Trophoblast cell (in vitro differentiated cells and primary cell): ENCODE results near the gene UBA7.

ENCODE experiments used
- DNase-seq, 2 donors: peaks; one replicate each; pipeline ENCODE4 v3.0.0-alpha.2; 2016
- H2AFZ ChIP-seq: 2 replicates; pipeline ENCODE4 v1.6.1; 2013; ENCODE audit warnings: low read length, moderate library complexity, mild to moderate bottlenecking; ENCODE audit not compliant: insufficient read depth, poor library complexity
- H2AK5ac ChIP-seq: 2 replicates; pipeline ENCODE4 v1.6.1; 2013; ENCODE audit warnings: mild to moderate bottlenecking, low read length
- H2BK120ac ChIP-seq: 2 replicates; pipeline ENCODE4 v1.6.1; 2013; ENCODE audit warnings: low read length, mild to moderate bottlenecking, moderate library complexity; ENCODE audit not compliant: insufficient read depth, poor library complexity
- H2BK12ac ChIP-seq: 2 replicates; pipeline ENCODE4 v1.6.1; 2013; ENCODE audit warnings: mild to moderate bottlenecking, low read length, moderate library complexity
- H2BK5ac ChIP-seq: 2 replicates; pipeline ENCODE4 v1.6.1; 2013; ENCODE audit warnings: low read length, low read depth, moderate library complexity, mild to moderate bottlenecking; ENCODE audit not compliant: poor library complexity
- H3K14ac ChIP-seq: 2 replicates; pipeline ENCODE4 v1.6.1; 2013; ENCODE audit warnings: mild to moderate bottlenecking, low read length
- H3K18ac ChIP-seq: 2 replicates; pipeline ENCODE4 v1.6.1; 2013; ENCODE audit warnings: mild to moderate bottlenecking, low read length
- H3K23ac ChIP-seq: 2 replicates; pipeline ENCODE4 v1.6.1; 2013; ENCODE audit warnings: low read length
- H3K27ac ChIP-seq: 2 replicates; pipeline ENCODE4 v1.5.1; 2013; ENCODE audit warnings: low read depth, mild to moderate bottlenecking, inconsistent platforms, low read length, moderate library complexity
- H3K27me3 ChIP-seq: 2 replicates; pipeline ENCODE4 v1.6.1; 2013; ENCODE audit warnings: inconsistent platforms, mild to moderate bottlenecking, low read length, moderate library complexity; ENCODE audit not compliant: insufficient read depth
- H3K36me3 ChIP-seq, 2 experiments: 1 replicate in 1 of 2; 2 replicates in 1 of 2; pipeline ENCODE4 v1.6.1; 2013; ENCODE audit warnings: low read length in 2 of 2, mild to moderate bottlenecking in 2 of 2, moderate library complexity in 1 of 2; ENCODE audit not compliant: insufficient read depth in 2 of 2, control insufficient read depth in 1 of 2
- H3K4ac ChIP-seq: 2 replicates; pipeline ENCODE4 v1.6.1; 2013; ENCODE audit warnings: low read depth, mild to moderate bottlenecking, low read length, moderate library complexity
- H3K4me1 ChIP-seq, 2 experiments: 1 replicate in 1 of 2; 2 replicates in 1 of 2; pipeline ENCODE4 v1.6.1; 2013; ENCODE audit warnings: low read length in 2 of 2, mild to moderate bottlenecking in 2 of 2, moderate library complexity in 1 of 2; ENCODE audit not compliant: insufficient read depth in 2 of 2, control insufficient read depth in 1 of 2
- H3K4me2 ChIP-seq: 2 replicates; pipeline ENCODE4 v1.6.1; 2013; ENCODE audit warnings: inconsistent platforms, mild to moderate bottlenecking, low read length, moderate library complexity
- H3K4me3 ChIP-seq: 2 replicates; pipeline ENCODE4 v1.5.1; 2013; ENCODE audit warnings: mild to moderate bottlenecking, low read depth, low read length, inconsistent platforms
- H3K79me1 ChIP-seq: one replicate; pipeline ENCODE4 v1.6.1; 2013; ENCODE audit warnings: low read length
- H3K79me2 ChIP-seq: 2 replicates; pipeline ENCODE4 v1.6.1; 2013; ENCODE audit warnings: low read length, mild to moderate bottlenecking; ENCODE audit not compliant: control insufficient read depth, insufficient read depth, poor library complexity
- H3K9ac ChIP-seq: 2 replicates; pipeline ENCODE4 v1.6.1; 2013; ENCODE audit warnings: mild to moderate bottlenecking, low read length
- H3K9me3 ChIP-seq: 2 replicates; pipeline ENCODE4 v1.6.1; 2013; ENCODE audit warnings: low read depth, mild to moderate bottlenecking, control low read depth, inconsistent platforms, low read length; ENCODE audit not compliant: insufficient read depth
- H4K12ac ChIP-seq: 2 replicates; pipeline ENCODE4 v1.6.1; 2013; ENCODE audit warnings: low read depth, mild to moderate bottlenecking, low read length, moderate library complexity
- H4K8ac ChIP-seq: 2 replicates; pipeline ENCODE4 v1.6.1; 2013; ENCODE audit warnings: low read depth, mild to moderate bottlenecking, low read length, moderate library complexity
- H4K91ac ChIP-seq: one replicate; pipeline ENCODE4 v1.6.1; 2013; ENCODE audit warnings: low read depth, mild to moderate bottlenecking, low read length, moderate library complexity
- WGBS: extraction: QIAGEN DNeasy Blood & Tissue Kit; methylation state at CpG from one replicate; pipeline ENCODE4 v1.1.7; 2013; ENCODE audit warnings: missing lambda C conversion rate; ENCODE audit not compliant: insufficient read length, insufficient coverage; ENCODE audit errors: extremely low coverage; 5-methylcytosine and 5-hydroxymethylcytosine counted together

UBA7 gene

DNA sequence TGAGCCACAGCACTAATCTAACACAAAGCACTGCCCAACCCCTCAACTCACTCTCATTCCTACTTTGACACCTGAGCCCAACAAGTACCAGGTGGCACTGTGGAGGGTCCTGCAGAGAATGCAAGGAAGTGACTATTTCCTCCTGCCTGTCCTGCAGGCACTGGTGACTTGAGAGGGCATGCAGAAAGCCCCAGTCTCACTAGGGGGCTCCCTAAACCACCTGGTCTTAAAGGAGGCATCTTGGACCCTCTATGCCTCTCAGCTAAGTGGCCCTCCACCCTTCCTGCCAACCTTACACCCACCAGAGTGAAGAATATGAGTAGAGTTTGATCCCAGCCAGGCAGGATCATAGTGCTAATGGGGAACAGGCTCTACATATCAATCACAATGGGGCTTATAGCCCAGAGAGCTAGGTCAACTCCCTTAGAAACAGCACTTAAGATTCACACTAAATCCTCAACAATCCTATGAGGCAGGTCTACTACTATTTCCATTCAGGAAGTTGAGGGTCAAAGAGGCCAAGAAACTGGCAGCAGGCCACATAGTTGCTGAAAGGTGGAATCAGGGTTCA, 27.5 kb upstream of the UBA7 start:
- Histone ChIP-seq H3K9me3 (no peaks in the 10 kb centered on the region), H3K4me3 (no peak overlapping the region), H4K12ac (no peak overlapping the region), H2BK120ac (no peak overlapping the region), H3K4me1 (no peaks in the 10 kb centered on the region), H3K4me2 (no peak overlapping the region), H4K91ac (no peak overlapping the region), H2BK12ac (no peak overlapping the region), H2AK5ac (no peak overlapping the region), H3K27ac (no peak overlapping the region), H3K79me2 (no peaks in the 10 kb centered on the region), H3K79me1 (no peaks in the 10 kb centered on the region), H3K36me3 (peaks cover 24 to 40% of the 10 kb centered on the region in 2 experiments), H2BK5ac (no peak overlapping the region), H3K23ac (no peak overlapping the region), H2AFZ (no peak overlapping the region), H3K27me3 (no peaks in the 10 kb centered on the region), H4K8ac (no peak overlapping the region), H3K18ac (no peak overlapping the region), H3K4ac (no peak overlapping the region), H3K14ac (no peak overlapping the region), H3K9ac (no peak overlapping the region)
- peak in 1 of 2 donors; percentile 20 for DNase-seq

- WGBS: no CpG with 5 or more reads among the region's 2 CpGs
- no peaks in the 10 kb centered on the region for H3K79me1 ChIP-seq
- no peak overlapping the region for H3K4me3 ChIP-seq
- no peaks in the 10 kb centered on the region for H3K27me3 ChIP-seq
- no peak overlapping the region for H2BK12ac ChIP-seq
- no peak overlapping the region for H3K18ac ChIP-seq
- no peak overlapping the region for H2BK5ac ChIP-seq
- H2BK120ac ChIP-seq: no peak overlapping the region
- H3K23ac ChIP-seq: no peak overlapping the region
- H4K12ac ChIP-seq: no peak overlapping the region
- H4K8ac ChIP-seq: no peak overlapping the region
- no peaks in the 10 kb centered on the region for H3K9me3 ChIP-seq
- H3K9ac ChIP-seq: no peak overlapping the region
- H2AK5ac ChIP-seq: no peak overlapping the region
- no peaks in the 10 kb centered on the region for H3K4me1 ChIP-seq
- H3K4ac ChIP-seq: no peak overlapping the region
- H3K79me2 ChIP-seq: no peaks in the 10 kb centered on the region
- no peak overlapping the region for H4K91ac ChIP-seq
- no peak for DNase-seq
- H2AFZ ChIP-seq: no peak overlapping the region
- no peak overlapping the region for H3K14ac ChIP-seq
- H3K27ac ChIP-seq: no peak overlapping the region
- peaks cover 21 to 35% of the 10 kb centered on the region in 2 experiments for H3K36me3 ChIP-seq
- H3K4me2 ChIP-seq: no peak overlapping the region
These were observed 26.6 kb upstream of the UBA7 start for GRCh38 chr3:49840388-49840787.

DNA sequence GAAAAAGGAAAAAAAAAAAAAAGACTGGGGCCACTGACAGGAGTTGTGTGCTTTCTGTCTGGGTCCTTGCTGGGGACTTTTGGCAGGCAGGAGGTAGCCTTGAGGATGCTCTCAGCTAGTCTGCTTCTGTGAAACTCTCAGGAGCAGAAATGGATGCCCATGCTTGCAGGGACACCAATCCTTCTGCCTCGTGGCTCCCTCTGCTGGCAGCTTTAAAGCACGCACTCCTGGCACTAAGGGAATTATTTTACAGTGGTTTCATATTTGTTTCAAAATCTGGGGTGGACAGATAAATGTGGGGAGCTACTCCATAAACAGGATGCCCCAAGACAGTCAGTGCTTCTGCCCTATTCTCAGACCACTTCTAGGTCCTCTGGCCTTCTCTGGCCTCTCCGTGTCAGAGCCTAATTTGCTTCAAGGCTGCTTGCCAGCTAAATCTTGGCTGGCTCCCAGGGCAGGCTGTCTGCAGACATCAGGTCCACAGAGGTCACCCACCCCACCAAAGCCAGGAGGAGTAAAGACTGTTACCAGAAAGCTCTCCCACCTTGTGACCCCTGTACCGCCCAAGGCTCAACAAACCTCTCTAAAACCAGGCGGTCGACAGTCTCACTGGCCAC, 25.5 kb upstream of the UBA7 start:
- no peak overlapping the region for H3K4me3 ChIP-seq
- H2AFZ ChIP-seq: no peak overlapping the region
- H3K9ac ChIP-seq: no peak overlapping the region
- no peaks in the 10 kb centered on the region for H3K79me1 ChIP-seq
- no peak overlapping the region for H3K18ac ChIP-seq
- no peak overlapping the region for H4K8ac ChIP-seq
- peak; percentile 53 to 87 for DNase-seq
- H3K36me3 ChIP-seq: peaks cover 19 to 31% of the 10 kb centered on the region in 2 experiments
- no peak overlapping the region for H3K23ac ChIP-seq
- no peaks in the 10 kb centered on the region for H3K9me3 ChIP-seq
- H3K27me3 ChIP-seq: no peaks in the 10 kb centered on the region
- H2BK5ac ChIP-seq: no peak overlapping the region
- H3K4ac ChIP-seq: no peak overlapping the region
- no peak overlapping the region for H2AK5ac ChIP-seq
- H3K14ac ChIP-seq: no peak overlapping the region
- H2BK120ac ChIP-seq: no peak overlapping the region
- no peak overlapping the region for H3K27ac ChIP-seq
- H2BK12ac ChIP-seq: no peak overlapping the region
- H4K12ac ChIP-seq: no peak overlapping the region
- H3K4me2 ChIP-seq: no peak overlapping the region
- no CpG with 5 or more reads among the region's 6 CpGs for WGBS
- no peaks in the 10 kb centered on the region for H3K4me1 ChIP-seq
- no peak overlapping the region for H4K91ac ChIP-seq
- H3K79me2 ChIP-seq: no peaks in the 10 kb centered on the region

GRCh38 chr3:49831341-49831740, 17.6 kb upstream of the UBA7 start:
- Histone ChIP-seq H3K79me1 (no peaks in the 10 kb centered on the region), H3K27ac (no peak overlapping the region), H4K91ac (no peak overlapping the region), H2AFZ (no peak overlapping the region), H3K4ac (no peak overlapping the region), H3K18ac (no peak overlapping the region), H3K4me2 (no peak overlapping the region), H3K4me3 (no peak overlapping the region), H3K79me2 (no peaks in the 10 kb centered on the region), H3K9ac (no peak overlapping the region), H3K14ac (no peak overlapping the region), H3K9me3 (no peaks in the 10 kb centered on the region), H2AK5ac (no peak overlapping the region), H2BK120ac (no peak overlapping the region), H2BK5ac (no peak overlapping the region), H4K12ac (no peak overlapping the region), H2BK12ac (no peak overlapping the region), H3K4me1 (no peaks in the 10 kb centered on the region), H4K8ac (no peak overlapping the region), H3K23ac (no peak overlapping the region), H3K36me3 (peaks cover 29 to 36% of the 10 kb centered on the region in 2 experiments), H3K27me3 (no peaks in the 10 kb centered on the region)
- no CpG with 5 or more reads among the region's 3 CpGs for WGBS
- DNase-seq: no peak
